Heart left ventricle (tissue), 16 donors: ENCODE measurements around the gene CDH18. TPM values are rescaled to one million over a fixed set of nuclear protein-coding genes. Genes with fewer than 3 reads are reported as not detected.

Source experiments
- ATAC-seq, 4 donors: fragments of 200-7000 bp; cut with Tn5 transposase; one replicate each; pipeline ENCODE4 v1.9.1; 2020 to 2022; ENCODE audit warnings: moderate library complexity in 4 of 4, mild to moderate bottlenecking in 3 of 4, moderate number of reproducible peaks in 1 of 4
- DNase-seq, 5 donors: peaks; one replicate each; pipeline ENCODE4 v3.0.0-alpha.2; 2020
- H3K27ac ChIP-seq, 12 donors: fragments of 200-600 bp; sonication (generic) in 4 of 12; one replicate each; pipeline versions ENCODE4 v1.5.0 to v1.8.0; 2016 to 2022; ENCODE audit warnings: mild to moderate bottlenecking in 2 of 12
- H3K27me3 ChIP-seq, 9 donors: fragments of 200-600 bp; sonication (generic) in 2 of 9; one replicate each; pipeline versions ENCODE4 v1.5.1 to v1.8.0; 2016 to 2022; ENCODE audit warnings: mild to moderate bottlenecking in 3 of 9
- H3K36me3 ChIP-seq, 9 donors: fragments of 200-600 bp; sonication (generic) in 2 of 9; one replicate each; pipeline versions ENCODE4 v1.5.0 to v1.8.0; 2018 to 2022; ENCODE audit warnings: mild to moderate bottlenecking in 2 of 9
- H3K4me1 ChIP-seq, 12 donors: fragments of 200-600 bp; sonication (generic) in 4 of 12; one replicate each; pipeline versions ENCODE4 v1.5.0 to v1.8.0; 2016 to 2022; ENCODE audit warnings: mild to moderate bottlenecking in 3 of 12
- H3K4me3 ChIP-seq, 12 donors: fragments of 200-600 bp; sonication (generic) in 4 of 12; one replicate each; pipeline versions ENCODE4 v1.5.0 to v1.8.0; 2017 to 2022; ENCODE audit warnings: mild to moderate bottlenecking in 9 of 12, moderate library complexity in 4 of 12
- H3K9me3 ChIP-seq, 12 donors: fragments of 200-600 bp; sonication (generic) in 4 of 12; one replicate each; pipeline versions ENCODE4 v1.5.0 to v1.8.0; 2016 to 2022; ENCODE audit warnings: mild to moderate bottlenecking in 1 of 12
- CTCF ChIP-seq, 12 donors: fragments of 200-600 bp; sonication (generic) in 4 of 12; IDR thresholded peaks; one replicate each; pipeline versions ENCODE4 v1.5.0 to v1.8.0; 2018 to 2022; ENCODE audit warnings: antibody characterized with exemption in 12 of 12, mild to moderate bottlenecking in 5 of 12
- POLR2A ChIP-seq, 2 donors: fragments of 450-650 bp; IDR thresholded peaks; one replicate each; pipeline ENCODE4 v1.6.1; 2017; ENCODE audit warnings: antibody characterized with exemption in 2 of 2, mild to moderate bottlenecking in 2 of 2, moderate library complexity in 2 of 2
- WGBS, 4 donors: extraction: QIAGEN DNeasy Blood & Tissue Kit in 2 of 4; methylation state at CpG; one replicate each; pipeline versions ENCODE4 v1.1.5 to v1.1.7; 2013 to 2018; 5-methylcytosine and 5-hydroxymethylcytosine counted together
- intact Hi-C, 10 donors: fragments of 100-400 bp; cut with DNase I; formaldehyde crosslinking; loops; one replicate each; pipeline versions ENCODE4 v1.11.1 to v1.14.2; 2022
- polyA plus RNA-seq, 2 donors: library from polyadenylated mRNA; stranded (reverse); fragments of 200-250 nt; gene quantifications; one replicate each; pipeline ENCODE4 v1.2.3, GENCODE V29; 2013
- total RNA-seq, 9 donors: library from RNA; depleted of rRNA in 2 of 9; stranded (reverse); fragments of >200 nt in 2 of 9; fragmentation: NEBNext Ultra II Directional in 3 of 9; extraction: Animal tissue kit (Norgen Biotek cat#: 25700) in 3 of 9; gene quantifications; one replicate each; pipeline versions ENCODE4 v1.1.0 to v1.2.4, GENCODE V29; 2016 to 2023
- donor health status: ischemic (EF 13 %, LVEDD 7.1; RV severe dilation, severe dysfunction).
- donor health status: healthy with polysubstance abuse.
- donor health status: DM: no; HTN: yes; CAD: no.
- donor health status: DM: no; HTN: no; CAD: no.
- donor health status: ischemic (EF 25% LVEDD 6.9; RV normal size, moderate dysfunction).
- donor health status: ischemic (EF 25% LVEDD 5.7; RV mildly dilated, moderate dysfunction).
- donor health status: healthy.
- donor health status: DM: yes; HTN: yes; CAD: no.
- donor health status: ischemic (EF 35%, LVEDD 5.7; RV mildly dilated, moderate dysfunction).
- donor health status: nonischemic (EF 11% LVEDD 7.7; RV severe dilation, severe dysfunction).
- donor health status: DM: yes; HTN: yes; CAD: no.
- donor health status: PGD.
- donor health status: ischemic (EF 29% LVEDD 5.4; RV normal size, mild dysfunction).
- donor health status: nonischemic (EF 23%, LVEDD 6.1; RV moderate dilation, normal function).

CDH18 gene
- total and polyA plus RNA-seq, 11 donors, result 0.75 TPM; not detected in 10

- WGBS, 4 donors, result 75 to 80% (median 76%) methylated on average over 4 of the region's 4 CpGs
- TF ChIP-seq CTCF (IDR thresholded peaks at IDR 0.05) (no peak), POLR2A (IDR thresholded peaks at IDR 0.05) (no peak)
- no peak for ATAC-seq
These were observed 12.2 kb downstream of the CDH18 start for GRCh38 chr5:19975795-19976194.

GRCh38 chr5:19960451-19960850 lies 27.5 kb downstream of the CDH18 start:
- Histone ChIP-seq H3K9me3 (peaks cover 0 to 6% (median 0%) of the 10 kb centered on the region in 12 donors), H3K4me1 (no peaks in the 10 kb centered on the region), H3K4me3 (no peak overlapping the region), H3K36me3 (no peaks in the 10 kb centered on the region), H3K27ac (no peak overlapping the region), H3K27me3 (no peaks in the 10 kb centered on the region)
- 79 to 82% (median 81%) methylated on average over 11 of the region's 11 CpGs for WGBS, 4 donors
- intact Hi-C loops, result no loop called here
- ATAC-seq, result no peak
- no peak for TF ChIP-seq CTCF (IDR thresholded peaks at IDR 0.05)
- TF ChIP-seq POLR2A (IDR thresholded peaks at IDR 0.05), result no peak
- DNase-seq, result no peak

More at GRCh38 chr5:19975795-19976194, 12.2 kb downstream of the CDH18 start:
- intact Hi-C loops, result no loop called here
- no peaks in the 10 kb centered on the region for H3K9me3 ChIP-seq
- no peaks in the 10 kb centered on the region for H3K36me3 ChIP-seq
- H3K27ac ChIP-seq, result no peak overlapping the region
- DNase-seq, result no peak
- no peak overlapping the region for H3K4me3 ChIP-seq
- H3K4me1 ChIP-seq, result no peaks in the 10 kb centered on the region
- no peaks in the 10 kb centered on the region for H3K27me3 ChIP-seq

- no peak for TF ChIP-seq POLR2A (IDR thresholded peaks at IDR 0.05)
- TF ChIP-seq CTCF (IDR thresholded peaks at IDR 0.05), result no peak
- intact Hi-C loops, result no loop called here
- H3K4me3 ChIP-seq, result no peak overlapping the region
- ATAC-seq (no peak), DNase-seq (no peak)
- 63 to 70% (median 65%) methylated on average over 2 of the region's 2 CpGs for WGBS, 4 donors
- H3K27me3 ChIP-seq, result no peaks in the 10 kb centered on the region
- H3K9me3 ChIP-seq, result peaks cover 0 to 6% (median 0%) of the 10 kb centered on the region in 12 donors
- no peak overlapping the region for H3K27ac ChIP-seq
- H3K36me3 ChIP-seq, result no peaks in the 10 kb centered on the region
- no peaks in the 10 kb centered on the region for H3K4me1 ChIP-seq
These were observed 28.1 kb downstream of the CDH18 start for GRCh38 chr5:19959830-19960384.

- ATAC-seq (no peak), DNase-seq (no peak)
- Histone ChIP-seq H3K27me3 (no peaks in the 10 kb centered on the region), H3K4me1 (no peaks in the 10 kb centered on the region), H3K36me3 (no peaks in the 10 kb centered on the region), H3K9me3 (peaks cover 0 to 4% (median 0%) of the 10 kb centered on the region in 12 donors), H3K4me3 (no peak overlapping the region), H3K27ac (no peak overlapping the region)
- no peak for TF ChIP-seq CTCF (IDR thresholded peaks at IDR 0.05)
- TF ChIP-seq POLR2A (IDR thresholded peaks at IDR 0.05), result no peak
- intact Hi-C loops, result no loop called here
These were observed 37.1 kb downstream of the CDH18 start for GRCh38 chr5:19950897-19951296.
